H9 (cell line): Measurements from ENCODE around the gene STARD9. TPM values are rescaled to one million over a fixed set of nuclear protein-coding genes. Genes with fewer than 3 reads are reported as not detected.

ENCODE experiments used
- DNase-seq: peaks from one replicate; pipeline ENCODE4 v3.0.0-alpha.2; 2017
- H2AFZ ChIP-seq: one replicate; pipeline ENCODE4 v1.6.1; 2013; ENCODE audit warnings: mild to moderate bottlenecking, low read length, control low read depth, moderate library complexity
- H2AK5ac ChIP-seq: 2 replicates; pipeline ENCODE4 v1.6.1; 2013; ENCODE audit warnings: low read length, control low read depth, mixed read lengths; ENCODE audit not compliant: insufficient read length
- H2BK120ac ChIP-seq: one replicate; pipeline ENCODE4 v1.6.1; 2013; ENCODE audit warnings: low read depth, mild to moderate bottlenecking, low read length, control low read depth, inconsistent platforms; ENCODE audit not compliant: poor library complexity, severe bottlenecking
- H2BK12ac ChIP-seq: 2 replicates; pipeline ENCODE4 v1.6.1; 2013; ENCODE audit warnings: low read length, control low read depth, mixed read lengths, low read depth; ENCODE audit not compliant: insufficient read length
- H2BK15ac ChIP-seq: 2 replicates; pipeline ENCODE4 v1.6.1; 2013; ENCODE audit warnings: low read depth, low read length, control low read depth
- H2BK20ac ChIP-seq: one replicate; pipeline ENCODE4 v1.6.1; 2013; ENCODE audit warnings: low read depth, mild to moderate bottlenecking, low read length, control low read depth, inconsistent platforms; ENCODE audit not compliant: poor library complexity, severe bottlenecking
- H2BK5ac ChIP-seq: 2 replicates; pipeline ENCODE4 v1.6.1; 2013; ENCODE audit warnings: low read length, control low read depth, mixed read lengths; ENCODE audit not compliant: insufficient read length
- H3K14ac ChIP-seq: 2 replicates; pipeline ENCODE4 v1.6.1; 2013; ENCODE audit warnings: low read length, control low read depth; ENCODE audit not compliant: insufficient read depth
- H3K18ac ChIP-seq: 2 replicates; pipeline ENCODE4 v1.6.1; 2013; ENCODE audit warnings: low read depth, mild to moderate bottlenecking, mixed read lengths, low read length, control low read depth; ENCODE audit not compliant: insufficient read length
- H3K23ac ChIP-seq: 2 replicates; pipeline ENCODE4 v1.6.1; 2013; ENCODE audit warnings: low read length, control low read depth, mixed read lengths, low read depth; ENCODE audit not compliant: insufficient read length
- H3K23me2 ChIP-seq: 2 replicates; pipeline ENCODE4 v1.6.1; 2013; ENCODE audit warnings: low read depth, mild to moderate bottlenecking, mixed read lengths, low read length, control low read depth; ENCODE audit not compliant: insufficient read length, poor library complexity, severe bottlenecking
- H3K27ac ChIP-seq: 2 replicates; pipeline ENCODE4 v1.5.1; 2013; ENCODE audit warnings: low read length, control low read depth, mixed read lengths, low read depth; ENCODE audit not compliant: insufficient read length
- H3K27me3 ChIP-seq: 2 replicates; pipeline ENCODE4 v1.6.1; 2013; ENCODE audit warnings: low read length, control low read depth, inconsistent platforms; ENCODE audit not compliant: insufficient read depth
- H3K4ac ChIP-seq: 2 replicates; pipeline ENCODE4 v1.6.1; 2013; ENCODE audit warnings: low read depth, mild to moderate bottlenecking, control low read depth, inconsistent platforms, low read length, moderate library complexity
- H3K4me1 ChIP-seq: 2 replicates; pipeline ENCODE4 v1.6.1; 2013; ENCODE audit warnings: low read length, control low read depth, inconsistent platforms; ENCODE audit not compliant: insufficient read depth
- H3K4me2 ChIP-seq: 2 replicates; pipeline ENCODE4 v1.6.1; 2013; ENCODE audit warnings: low read length, control low read depth, mixed read lengths; ENCODE audit not compliant: insufficient read length, insufficient read depth
- H3K56ac ChIP-seq: 2 replicates; pipeline ENCODE4 v1.6.1; 2013; ENCODE audit warnings: low read depth, mild to moderate bottlenecking, mixed read lengths, low read length, control low read depth; ENCODE audit not compliant: insufficient read length
- H3K79me1 ChIP-seq: 2 replicates; pipeline ENCODE4 v1.6.1; 2013; ENCODE audit warnings: low read depth, mild to moderate bottlenecking, moderate library complexity, low read length, control low read depth, inconsistent platforms; ENCODE audit not compliant: insufficient read depth, poor library complexity, severe bottlenecking
- H3K79me2 ChIP-seq: 2 replicates; pipeline ENCODE4 v1.6.1; 2013; ENCODE audit warnings: low read length, control low read depth, inconsistent platforms; ENCODE audit not compliant: insufficient read depth
- H3K9ac ChIP-seq: 2 replicates; pipeline ENCODE4 v1.6.1; 2013; ENCODE audit warnings: low read length, control low read depth, mixed read lengths; ENCODE audit not compliant: insufficient read length; ENCODE audit errors: extremely low read depth
- H3K9me3 ChIP-seq: one replicate; pipeline ENCODE4 v1.6.1; 2013; ENCODE audit warnings: low read depth, low read length, inconsistent platforms; ENCODE audit not compliant: control insufficient read depth
- H3T11ph ChIP-seq: one replicate; pipeline ENCODE4 v1.6.1; 2013; ENCODE audit warnings: mild to moderate bottlenecking, low read length, control low read depth, inconsistent platforms
- H4K20me1 ChIP-seq: one replicate; pipeline ENCODE4 v1.6.1; 2013; ENCODE audit not compliant: control insufficient read depth, insufficient read length, insufficient read depth
- H4K5ac ChIP-seq: 2 replicates; pipeline ENCODE4 v1.6.1; 2013; ENCODE audit warnings: low read depth, mild to moderate bottlenecking, mixed read lengths, low read length, control low read depth; ENCODE audit not compliant: insufficient read length
- H4K8ac ChIP-seq: replicated peaks from 2 replicates; pipeline ENCODE4 v1.6.1; 2013; ENCODE audit warnings: low read length, control low read depth, mixed read lengths, low read depth; ENCODE audit not compliant: insufficient read length
- H4K91ac ChIP-seq: 2 replicates; pipeline ENCODE4 v1.6.1; 2013; ENCODE audit warnings: low read depth, mild to moderate bottlenecking, moderate library complexity, mixed read lengths, low read length, control low read depth; ENCODE audit not compliant: insufficient read length
- H3K27ac Mint-ChIP-seq, 3 experiments: 2 replicates in 2 of 3; 3 replicates in 1 of 3; pipeline ENCODE4 v1.8.0; 2020 to 2021; ENCODE audit warnings: mixed read lengths in 3 of 3, mild to moderate bottlenecking in 1 of 3, moderate library complexity in 1 of 3
- H3K27me3 Mint-ChIP-seq: 2 replicates; pipeline ENCODE4 v1.8.0; 2021; ENCODE audit warnings: low read depth, mild to moderate bottlenecking, moderate library complexity, mixed read lengths
- H3K36me3 Mint-ChIP-seq, 3 experiments: 2 replicates in 2 of 3; 3 replicates in 1 of 3; pipeline ENCODE4 v1.8.0; 2020 to 2021; ENCODE audit warnings: low read depth in 3 of 3, mixed read lengths in 3 of 3; ENCODE audit not compliant: insufficient read depth in 1 of 3
- H3K4me1 Mint-ChIP-seq, 2 experiments: 2 replicates each; pipeline ENCODE4 v1.8.0; 2020; ENCODE audit warnings: mixed read lengths in 2 of 2
- H3K4me3 Mint-ChIP-seq, 2 experiments: 2 replicates in 1 of 2; 3 replicates in 1 of 2; pipeline ENCODE4 v1.8.0; 2020 to 2021; ENCODE audit warnings: mild to moderate bottlenecking in 2 of 2, mixed read lengths in 2 of 2, moderate library complexity in 1 of 2
- H3K9me3 Mint-ChIP-seq, 2 experiments: 2 replicates in 1 of 2; 3 replicates in 1 of 2; pipeline ENCODE4 v1.8.0; 2020; ENCODE audit warnings: mild to moderate bottlenecking in 2 of 2, mixed read lengths in 2 of 2, moderate library complexity in 1 of 2
- WGBS: extraction: QIAGEN DNeasy Blood & Tissue Kit; methylation state at CpG from one replicate; pipeline ENCODE4 v1.1.7; 2013; ENCODE audit warnings: missing lambda C conversion rate, low lambda C conversion rate, mixed read lengths; ENCODE audit not compliant: insufficient read length; ENCODE audit errors: extremely low coverage; 5-methylcytosine and 5-hydroxymethylcytosine counted together
- total RNA-seq: library from RNA; stranded (reverse); gene quantifications from 2 replicates; pipeline ENCODE4 v1.2.1, GENCODE V29; 2021
- TF ChIP-seq, protein P1 (sequence below): fragments of 200-600 bp; sonication (generic); conservative IDR thresholded peaks from 3 replicates; pipeline ENCODE4 v1.8.0; 2021; ENCODE audit warnings: antibody characterized with exemption, mild to moderate bottlenecking

The STARD9 gene
- total RNA-seq, 1 experiment from 2014 or later = 6.9 TPM

DNA sequence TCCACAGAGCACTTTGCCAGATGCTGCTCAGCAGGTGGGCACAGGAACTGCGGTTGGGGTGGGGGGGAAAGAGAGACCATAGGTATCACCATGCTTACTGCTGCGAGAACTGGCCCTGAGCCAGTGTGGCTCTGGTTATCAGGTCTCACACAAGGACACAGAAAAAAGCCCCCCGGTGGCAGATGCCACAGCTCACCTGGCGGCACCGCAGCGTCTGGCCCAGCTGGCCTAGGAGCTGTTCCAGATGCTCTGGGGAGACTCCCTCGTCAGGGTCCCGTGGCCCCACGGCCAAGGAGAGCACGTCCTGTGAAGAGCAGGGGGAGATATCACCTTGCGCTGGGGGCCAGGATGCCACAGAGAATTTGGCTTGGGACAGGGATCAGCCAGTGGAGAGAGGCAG lies 150.7 kb downstream of the STARD9 start:
- H4K5ac ChIP-seq = no peak overlapping the region
- H2AK5ac ChIP-seq = no peak overlapping the region
- H2BK12ac ChIP-seq = no peak overlapping the region
- H3K9me3 Mint-ChIP-seq = no peaks in the 10 kb centered on the region
- H3T11ph ChIP-seq = no peak overlapping the region
- no peak overlapping the region for H3K23ac ChIP-seq
- peaks cover 28 to 76% (median 65%) of the 10 kb centered on the region in 3 experiments for H3K36me3 Mint-ChIP-seq
- no peaks in the 10 kb centered on the region for H4K20me1 ChIP-seq
- no peak for DNase-seq
- no peaks in the 10 kb centered on the region for H3K27me3 ChIP-seq
- H3K4me1 Mint-ChIP-seq = peaks cover 5 to 18% of the 10 kb centered on the region in 2 experiments; a peak in 2 of 4 replicates
- H3K9me3 ChIP-seq = no peaks in the 10 kb centered on the region
- no peak overlapping the region for H3K9ac ChIP-seq
- no peak overlapping the region for H3K18ac ChIP-seq
- no peaks in the 10 kb centered on the region for H3K79me1 ChIP-seq
- H3K27ac ChIP-seq = no peak overlapping the region
- H3K27ac Mint-ChIP-seq = no peak overlapping the region
- no peak overlapping the region for H2BK20ac ChIP-seq
- H4K91ac ChIP-seq = no peak overlapping the region
- no peaks in the 10 kb centered on the region for H3K27me3 Mint-ChIP-seq
- H3K14ac ChIP-seq = no peak overlapping the region
- no peak overlapping the region for H2BK15ac ChIP-seq
- WGBS = no CpG with 5 or more reads among the region's 11 CpGs
- no peak overlapping the region for H3K4me3 Mint-ChIP-seq
- H2BK120ac ChIP-seq = no peak overlapping the region
- TF ChIP-seq, protein P1, sequence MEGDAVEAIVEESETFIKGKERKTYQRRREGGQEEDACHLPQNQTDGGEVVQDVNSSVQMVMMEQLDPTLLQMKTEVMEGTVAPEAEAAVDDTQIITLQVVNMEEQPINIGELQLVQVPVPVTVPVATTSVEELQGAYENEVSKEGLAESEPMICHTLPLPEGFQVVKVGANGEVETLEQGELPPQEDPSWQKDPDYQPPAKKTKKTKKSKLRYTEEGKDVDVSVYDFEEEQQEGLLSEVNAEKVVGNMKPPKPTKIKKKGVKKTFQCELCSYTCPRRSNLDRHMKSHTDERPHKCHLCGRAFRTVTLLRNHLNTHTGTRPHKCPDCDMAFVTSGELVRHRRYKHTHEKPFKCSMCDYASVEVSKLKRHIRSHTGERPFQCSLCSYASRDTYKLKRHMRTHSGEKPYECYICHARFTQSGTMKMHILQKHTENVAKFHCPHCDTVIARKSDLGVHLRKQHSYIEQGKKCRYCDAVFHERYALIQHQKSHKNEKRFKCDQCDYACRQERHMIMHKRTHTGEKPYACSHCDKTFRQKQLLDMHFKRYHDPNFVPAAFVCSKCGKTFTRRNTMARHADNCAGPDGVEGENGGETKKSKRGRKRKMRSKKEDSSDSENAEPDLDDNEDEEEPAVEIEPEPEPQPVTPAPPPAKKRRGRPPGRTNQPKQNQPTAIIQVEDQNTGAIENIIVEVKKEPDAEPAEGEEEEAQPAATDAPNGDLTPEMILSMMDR = no peak
- H3K79me2 ChIP-seq = no peaks in the 10 kb centered on the region
- no peaks in the 10 kb centered on the region for H3K23me2 ChIP-seq
- no peak overlapping the region for H3K56ac ChIP-seq
- H2BK5ac ChIP-seq = no peak overlapping the region
- H4K8ac ChIP-seq = no peak overlapping the region
- H3K4me1 ChIP-seq = no peaks in the 10 kb centered on the region
- no peak overlapping the region for H3K4me2 ChIP-seq
- H3K4ac ChIP-seq = no peak overlapping the region
- H2AFZ ChIP-seq = no peak overlapping the region
